T-cell (primary cell): ENCODE measurements around the gene MBNL3. TPM values are rescaled to one million over a fixed set of nuclear protein-coding genes. Genes with fewer than 3 reads are reported as not detected.

Experiments used
- ATAC-seq, 4 experiments: fragments of 200-7000 bp in 3 of 4; fragments of 150-1000 bp in 1 of 4; cut with Tn5 transposase; replicated peaks in 1 of 4; 1 replicate in 3 of 4; 2 replicates in 1 of 4; pipeline ENCODE4 v1.10.0; 2021; ENCODE audit warnings: moderate library complexity in 3 of 4, mild to moderate bottlenecking in 2 of 4, moderate number of reproducible peaks in 1 of 4
- CTCF ChIA-PET, 2 donors: fragments of 300-600 bp; sonication (Branson Sonifier 250); formaldehyde crosslinking; loops; one replicate each; lab custom pipeline; 2022; ENCODE audit warnings: antibody characterized with exemption in 2 of 2; lab: Charles Lee
- POLR2A ChIA-PET, 2 donors: fragments of 300-600 bp; sonication (Branson Sonifier 250); formaldehyde crosslinking; loops; one replicate each; lab custom pipeline; 2022; ENCODE audit warnings: antibody characterized with exemption in 2 of 2; lab: Charles Lee
- DNase-seq, 35 experiments: peaks; one replicate each; pipeline versions ENCODE4 v3.0.0 to v3.0.0-alpha.2; 2013 to 2023
- H3K27ac ChIP-seq: one replicate; pipeline ENCODE4 v1.5.1; 2013; ENCODE audit warnings: low read length
- H3K27me3 ChIP-seq, 2 experiments: replicated peaks in 1 of 2; 1 replicate in 1 of 2; 2 replicates in 1 of 2; pipeline versions ENCODE4 v1.6.1 to v1.7.0; 2013; ENCODE audit warnings: low read length in 1 of 2, mixed read lengths in 1 of 2; ENCODE audit not compliant: control insufficient read depth in 2 of 2, insufficient read depth in 2 of 2; ENCODE audit errors: extremely low read depth in 1 of 2
- H3K36me3 ChIP-seq, 2 donors: 1 replicate in 1 of 2; 2 replicates in 1 of 2; pipeline versions ENCODE4 v1.6.1 to v1.7.0; 2013; ENCODE audit warnings: low read length in 1 of 2; ENCODE audit not compliant: control insufficient read depth in 2 of 2, insufficient read depth in 1 of 2; ENCODE audit errors: extremely low read depth in 1 of 2
- H3K4me1 ChIP-seq, 2 experiments: 1 replicate in 1 of 2; 2 replicates in 1 of 2; pipeline versions ENCODE4 v1.6.1 to v1.7.0; 2013; ENCODE audit warnings: low read length in 2 of 2, mixed read lengths in 1 of 2; ENCODE audit not compliant: insufficient read depth in 2 of 2, control insufficient read depth in 1 of 2; ENCODE audit errors: extremely low read depth in 1 of 2
- H3K4me3 ChIP-seq, 2 donors: 1 replicate in 1 of 2; 2 replicates in 1 of 2; pipeline versions ENCODE4 v1.5.1 to v1.7.0; 2013; ENCODE audit warnings: mild to moderate bottlenecking in 2 of 2, low read length in 1 of 2, moderate library complexity in 1 of 2; ENCODE audit not compliant: control insufficient read depth in 1 of 2; ENCODE audit errors: extremely low read depth in 1 of 2
- H3K9me3 ChIP-seq: 2 replicates; pipeline ENCODE4 v1.7.0; 2013
- H3K27ac Mint-ChIP-seq, 2 donors: one replicate each; pipeline ENCODE4 v1.8.0; 2020 to 2021; ENCODE audit warnings: mild to moderate bottlenecking in 2 of 2, mixed read lengths in 2 of 2
- H3K27me3 Mint-ChIP-seq, 2 donors: one replicate each; pipeline ENCODE4 v1.8.0; 2021 to 2022; ENCODE audit warnings: mixed read lengths in 2 of 2
- H3K36me3 Mint-ChIP-seq: one replicate; pipeline ENCODE4 v1.8.0; 2021; ENCODE audit warnings: mixed read lengths
- H3K4me1 Mint-ChIP-seq, 3 donors: one replicate each; pipeline ENCODE4 v1.8.0; 2020 to 2022; ENCODE audit warnings: mixed read lengths in 3 of 3, mild to moderate bottlenecking in 1 of 3
- H3K4me3 Mint-ChIP-seq, 3 donors: one replicate each; pipeline ENCODE4 v1.8.0; 2020 to 2022; ENCODE audit warnings: mild to moderate bottlenecking in 3 of 3, mixed read lengths in 3 of 3, moderate library complexity in 3 of 3
- H3K9me3 Mint-ChIP-seq, 3 donors: one replicate each; pipeline ENCODE4 v1.8.0; 2020 to 2022; ENCODE audit warnings: mixed read lengths in 3 of 3
- WGBS: methylation state at CpG from one replicate; pipeline ENCODE4 v1.1.5; 2013; ENCODE audit warnings: missing lambda C conversion rate; ENCODE audit not compliant: insufficient coverage; 5-methylcytosine and 5-hydroxymethylcytosine counted together
- total RNA-seq, 35 experiments: library from RNA in 6 of 35; stranded (reverse) in 6 of 35; fragments of 120-200 nt in 1 of 35; gene quantifications; one replicate each; pipeline versions ENCODE4 v1.2.1 to v1.2.4 and lab custom pipeline; 2013 to 2026

The MBNL3 gene
- total RNA-seq, 5 donors from 2014 or later (not counting 1 experiment from before 2014, with no cell fraction given) = 23.3 to 39.5 (median 27.2) TPM

DNA sequence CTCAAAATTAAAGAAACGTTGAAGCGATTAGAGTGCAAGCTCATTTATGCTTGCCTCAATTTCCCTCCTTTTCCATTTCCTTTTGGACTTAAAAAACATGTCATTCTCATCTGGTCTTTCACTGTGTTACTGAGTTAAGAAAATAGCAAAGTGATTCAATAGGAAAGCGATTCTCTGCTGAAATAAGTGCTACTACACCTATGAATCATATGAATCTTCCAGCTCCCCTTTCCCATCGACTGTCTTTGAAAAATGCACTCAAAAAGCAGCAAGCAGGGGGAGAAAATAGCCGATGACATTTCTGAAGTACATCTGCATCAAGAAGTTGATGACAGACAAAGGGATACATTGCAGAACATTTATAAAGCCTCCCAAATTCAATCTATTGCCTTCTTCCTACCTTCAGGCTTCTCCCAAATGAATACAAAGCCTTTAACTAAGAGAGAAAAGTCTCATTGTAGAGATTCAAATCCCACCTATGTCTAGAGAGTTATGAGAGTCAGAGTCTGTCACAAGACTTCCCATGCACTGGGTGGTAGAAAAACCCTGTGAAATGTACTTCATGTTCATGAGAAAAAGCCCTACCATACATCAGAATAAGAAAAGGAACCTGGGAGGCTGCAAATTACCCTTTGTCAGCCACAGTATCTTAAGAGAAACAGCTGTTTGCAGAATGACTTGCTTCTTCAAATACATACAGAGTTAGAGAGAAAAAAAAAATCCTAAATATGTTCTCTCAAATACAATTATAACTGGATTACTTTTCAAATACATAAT is 78.9 kb downstream of the MBNL3 start:
- H3K27ac ChIP-seq = no peak overlapping the region
- H3K4me1 ChIP-seq = no peaks in the 10 kb centered on the region
- Mint-ChIP-seq H3K4me3 (no peak overlapping the region), H3K9me3 (no peaks in the 10 kb centered on the region), H3K4me1 (peaks cover 0 to 8% (median 6%) of the 10 kb centered on the region in 3 donors), H3K27me3 (peaks cover 0 to 13% of the 10 kb centered on the region in 2 donors), H3K27ac (no peak overlapping the region), H3K36me3 (peaks cover 3% of the 10 kb centered on the region)
- H3K9me3 ChIP-seq = no peaks in the 10 kb centered on the region
- WGBS = no CpG with 5 or more reads among the region's 5 CpGs
- no peak for ATAC-seq
- ChIA-PET POLR2A (no interaction called here), CTCF (interaction anchor here in 1 of 2 donors (0.6 kb wide), 1 partner anchor 571 kb away, joined by 3 read pairs; no protein-coding TSS in a partner anchor)
- no peak overlapping the region for H3K4me3 ChIP-seq
- no peaks in the 10 kb centered on the region for H3K36me3 ChIP-seq
- no peak for DNase-seq
- no peaks in the 10 kb centered on the region for H3K27me3 ChIP-seq

DNA sequence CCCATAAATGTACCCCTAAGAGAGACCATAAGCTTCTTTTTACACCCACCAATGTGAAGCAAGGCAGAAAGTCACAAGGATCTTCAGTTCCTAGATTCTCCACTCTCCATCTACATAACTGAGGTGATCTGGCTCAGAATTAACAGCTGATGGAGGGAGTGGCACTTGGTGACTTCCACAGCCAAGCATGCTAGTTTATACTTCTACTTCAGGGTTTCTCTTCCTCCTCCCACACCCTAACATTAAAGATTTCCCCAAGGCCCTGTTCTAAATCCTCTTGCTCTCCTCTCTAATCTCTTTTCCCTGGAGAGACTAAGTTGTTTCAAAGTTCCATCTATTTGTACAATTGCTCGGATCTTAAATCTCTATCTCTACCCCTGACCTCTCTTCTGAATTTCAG is 81.1 kb downstream of the MBNL3 start:
- Histone ChIP-seq H3K27ac (no peak overlapping the region), H3K27me3 (no peaks in the 10 kb centered on the region), H3K36me3 (no peaks in the 10 kb centered on the region), H3K4me1 (no peaks in the 10 kb centered on the region), H3K9me3 (no peaks in the 10 kb centered on the region), H3K4me3 (no peak overlapping the region)
- no peak overlapping the region for H3K27ac Mint-ChIP-seq
- DNase-seq (no peak), ATAC-seq (no peak)
- H3K4me1 Mint-ChIP-seq = peaks cover 0 to 8% (median 4%) of the 10 kb centered on the region in 3 donors
- H3K9me3 Mint-ChIP-seq = no peaks in the 10 kb centered on the region
- WGBS = no CpG with 5 or more reads among the region's 1 CpG
- ChIA-PET CTCF (interaction anchor here in 1 of 2 donors (1.1 kb wide), 1 partner anchor 79 kb away, joined by 3 read pairs; no protein-coding TSS in a partner anchor), POLR2A (no interaction called here)
- H3K27me3 Mint-ChIP-seq = peaks cover 0 to 7% of the 10 kb centered on the region in 2 donors
- H3K4me3 Mint-ChIP-seq = no peak overlapping the region
- H3K36me3 Mint-ChIP-seq = peaks cover 17% of the 10 kb centered on the region

- H3K27ac ChIP-seq = no peak overlapping the region
- H3K27ac Mint-ChIP-seq = no peak overlapping the region
- DNase-seq = no peak
- peaks cover 17% of the 10 kb centered on the region for H3K36me3 Mint-ChIP-seq
- no peaks in the 10 kb centered on the region for H3K27me3 ChIP-seq
- H3K4me1 ChIP-seq = no peaks in the 10 kb centered on the region
- no peak overlapping the region for H3K4me3 ChIP-seq
- peaks cover 0 to 8% (median 0%) of the 10 kb centered on the region in 3 donors for H3K4me1 Mint-ChIP-seq
- ChIA-PET CTCF (no interaction called here), POLR2A (interaction anchor here (0.5 to 0.6 kb wide), 2 partner anchors 22 to 1899 kb away, joined by 3 read pairs; no protein-coding TSS in a partner anchor)
- no peaks in the 10 kb centered on the region for H3K9me3 Mint-ChIP-seq
- no peaks in the 10 kb centered on the region for H3K9me3 ChIP-seq
- H3K27me3 Mint-ChIP-seq = peaks cover 0 to 7% of the 10 kb centered on the region in 2 donors
- 100% methylated on average over 3 of the region's 9 CpGs for WGBS
- ATAC-seq = no peak
- H3K4me3 Mint-ChIP-seq = no peak overlapping the region
- no peaks in the 10 kb centered on the region for H3K36me3 ChIP-seq
These were observed 82.7 kb downstream of the MBNL3 start for GRCh38 chrX:132406106-132406505.

DNA sequence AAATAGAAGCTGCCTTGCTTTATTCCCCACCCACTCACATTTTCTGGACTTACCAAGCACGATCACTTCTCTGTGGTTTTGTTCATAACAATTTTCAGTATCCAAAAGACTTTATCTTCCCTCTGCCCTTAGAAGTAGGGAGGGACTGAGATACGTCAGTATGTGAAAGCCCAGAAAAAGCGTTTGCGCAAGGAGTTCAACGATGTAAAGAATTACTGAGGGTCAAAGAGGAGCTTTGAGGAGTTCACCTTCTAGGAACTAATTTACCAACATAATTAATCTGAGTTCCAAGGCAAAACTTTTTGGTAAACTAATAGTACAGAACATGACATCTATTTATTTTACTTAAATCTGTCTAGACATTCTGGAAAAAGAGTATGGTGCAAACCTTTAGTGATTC is 84.6 kb downstream of the MBNL3 start:
- Mint-ChIP-seq H3K4me3 (no peak overlapping the region), H3K9me3 (no peaks in the 10 kb centered on the region), H3K36me3 (peaks cover 17% of the 10 kb centered on the region), H3K4me1 (peaks cover 0 to 6% (median 0%) of the 10 kb centered on the region in 3 donors), H3K27me3 (peaks cover 0 to 11% of the 10 kb centered on the region in 2 donors), H3K27ac (no peak overlapping the region)
- Histone ChIP-seq H3K4me1 (no peaks in the 10 kb centered on the region), H3K27me3 (no peaks in the 10 kb centered on the region), H3K36me3 (no peaks in the 10 kb centered on the region), H3K9me3 (no peaks in the 10 kb centered on the region), H3K27ac (no peak overlapping the region), H3K4me3 (no peak overlapping the region)
- DNase-seq = no peak
- ATAC-seq = no peak
- CTCF ChIA-PET = no interaction called here
- POLR2A ChIA-PET = no interaction called here
- no CpG with 5 or more reads among the region's 5 CpGs for WGBS

DNA sequence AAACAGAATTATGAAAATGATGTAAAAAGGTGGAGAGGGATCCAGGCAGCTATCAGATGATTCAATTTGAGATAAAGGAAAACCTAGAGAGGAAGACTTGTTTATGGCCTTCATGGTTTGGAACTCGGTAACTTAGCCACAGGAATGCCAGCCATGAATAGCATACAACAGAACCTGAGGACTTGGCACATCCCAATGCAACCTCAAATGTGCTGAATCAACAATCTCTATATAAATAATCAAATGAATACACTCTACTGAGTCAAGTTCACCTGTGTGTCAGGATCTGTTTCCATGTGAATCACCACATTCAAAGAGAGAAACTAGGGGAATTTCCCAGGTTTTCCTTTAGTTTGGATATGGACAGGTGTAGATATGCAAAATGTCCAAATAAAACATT is 86.9 kb downstream of the MBNL3 start:
- no CpG with 5 or more reads among the region's 1 CpG for WGBS
- CTCF ChIA-PET = no interaction called here

DNA sequence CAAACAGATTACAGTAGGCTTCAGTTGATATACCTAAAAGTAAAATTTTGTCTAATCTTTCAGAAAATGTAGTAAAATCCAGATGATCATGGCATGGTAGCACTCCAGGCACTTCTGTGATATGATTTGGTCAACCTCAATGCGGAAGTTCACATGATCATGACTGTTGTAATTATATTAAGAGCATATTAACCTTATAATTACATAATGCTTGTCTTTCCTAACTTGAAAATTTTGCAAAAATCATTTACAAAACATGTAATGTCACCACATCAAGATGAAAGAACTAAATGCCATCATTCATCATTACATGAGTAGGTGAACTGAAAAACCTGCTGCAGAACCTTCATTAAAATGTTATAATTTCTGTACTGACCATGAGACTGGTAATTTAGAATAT is 88.1 kb downstream of the MBNL3 start:
- Mint-ChIP-seq H3K27ac (no peak overlapping the region), H3K4me1 (peaks cover 0 to 4% (median 0%) of the 10 kb centered on the region in 3 donors), H3K4me3 (no peak overlapping the region)

More for the DNA sequence above, 86.9 kb downstream of the MBNL3 start:
- DNase-seq (no peak), ATAC-seq (no peak)
- no peak overlapping the region for H3K27ac Mint-ChIP-seq
- H3K36me3 ChIP-seq = no peaks in the 10 kb centered on the region
- no peaks in the 10 kb centered on the region for H3K27me3 ChIP-seq
- H3K27ac ChIP-seq = no peak overlapping the region
- no peak overlapping the region for H3K4me3 ChIP-seq
- H3K9me3 ChIP-seq = no peaks in the 10 kb centered on the region
- no peaks in the 10 kb centered on the region for H3K4me1 ChIP-seq
- POLR2A ChIA-PET = no interaction called here
- no peaks in the 10 kb centered on the region for H3K9me3 Mint-ChIP-seq
- H3K4me3 Mint-ChIP-seq = no peak overlapping the region
- peaks cover 0 to 4% (median 0%) of the 10 kb centered on the region in 3 donors for H3K4me1 Mint-ChIP-seq
- peaks cover 0 to 11% of the 10 kb centered on the region in 2 donors for H3K27me3 Mint-ChIP-seq
- peaks cover 22% of the 10 kb centered on the region for H3K36me3 Mint-ChIP-seq

More for the DNA sequence above, 88.1 kb downstream of the MBNL3 start:
- Histone ChIP-seq H3K4me1 (no peaks in the 10 kb centered on the region), H3K27me3 (no peaks in the 10 kb centered on the region), H3K9me3 (no peaks in the 10 kb centered on the region), H3K36me3 (no peaks in the 10 kb centered on the region), H3K27ac (no peak overlapping the region), H3K4me3 (no peak overlapping the region)
- POLR2A ChIA-PET = no interaction called here
- no CpG with 5 or more reads among the region's 1 CpG for WGBS
- CTCF ChIA-PET = no interaction called here
- peaks cover 0 to 11% of the 10 kb centered on the region in 2 donors for H3K27me3 Mint-ChIP-seq
- H3K36me3 Mint-ChIP-seq = peaks cover 22% of the 10 kb centered on the region
- H3K9me3 Mint-ChIP-seq = no peaks in the 10 kb centered on the region
- ATAC-seq (no peak), DNase-seq (no peak)
